ENCODE measurements around the gene HTR2B. TPM values are rescaled to one million over a fixed set of nuclear protein-coding genes. Genes with fewer than 3 reads are reported as not detected.

Gene HTR2B
- total RNA-seq, 2 donors from 2014 or later = not detected

- TF ChIP-seq CTCF (conservative IDR thresholded peaks at IDR 0.05) = no peak
- Histone ChIP-seq H3K9ac (ENCODE audit: extremely low read depth, low read length, poor library complexity, severe bottlenecking) (no peak overlapping the region), H3K4me1 (ENCODE audit: control insufficient read depth, insufficient read depth, low read length) (peaks cover 3% of the 10 kb centered on the region), H3K27me3 (ENCODE audit: control insufficient read depth, insufficient read depth, low read length, poor library complexity, severe bottlenecking) (no peaks in the 10 kb centered on the region), H3K4me3 (ENCODE audit: low read length) (no peak overlapping the region), H3K9me3 (ENCODE audit: control insufficient read depth, low read length) (no peaks in the 10 kb centered on the region), H3K27ac (ENCODE audit: low read depth, low read length) (no peak overlapping the region), H3K36me3 (ENCODE audit: control insufficient read depth, insufficient read depth, low read length) (peaks cover 30% of the 10 kb centered on the region)
- Mint-ChIP-seq H3K9me3 (no peaks in the 10 kb centered on the region), H3K36me3 (ENCODE audit: low read depth) (peaks cover 17% of the 10 kb centered on the region), H3K4me1 (no peaks in the 10 kb centered on the region), H3K27me3 (ENCODE audit: insufficient read depth) (no peaks in the 10 kb centered on the region), H3K4me3 (no peak overlapping the region), H3K27ac (no peak overlapping the region)
- DNase-seq = no peak
- 80 to 91% methylated on average over 1 of the region's 1 CpG for WGBS, 2 experiments (ENCODE audit: insufficient coverage in 1 of 2, insufficient read length in 1 of 2)
Observed at GRCh38 chr2:231134910-231135655, 10.2 kb upstream of the HTR2B start.

- Mint-ChIP-seq H3K27ac (no peak overlapping the region), H3K4me1 (no peaks in the 10 kb centered on the region), H3K36me3 (ENCODE audit: low read depth) (peaks cover 9% of the 10 kb centered on the region), H3K4me3 (no peak overlapping the region), H3K27me3 (ENCODE audit: insufficient read depth) (no peaks in the 10 kb centered on the region), H3K9me3 (no peaks in the 10 kb centered on the region)
- no peaks in the 10 kb centered on the region for H3K27me3 ChIP-seq (ENCODE audit: control insufficient read depth, insufficient read depth, low read length, poor library complexity, severe bottlenecking)
- H3K4me1 ChIP-seq (ENCODE audit: control insufficient read depth, insufficient read depth, low read length) = peaks cover 3% of the 10 kb centered on the region
- no peak overlapping the region for H3K9ac ChIP-seq (ENCODE audit: extremely low read depth, low read length, poor library complexity, severe bottlenecking)
- no peaks in the 10 kb centered on the region for H3K9me3 ChIP-seq (ENCODE audit: control insufficient read depth, low read length)
- no peak for TF ChIP-seq CTCF (conservative IDR thresholded peaks at IDR 0.05)
- no peak overlapping the region for H3K27ac ChIP-seq (ENCODE audit: low read depth, low read length)
- 100% methylated on average over 1 of the region's 1 CpG; no CpG with 5 or more reads in 1 of the 2 experiments for WGBS, 2 experiments (ENCODE audit: insufficient coverage in 1 of 2, insufficient read length in 1 of 2)
- peaks cover 15% of the 10 kb centered on the region for H3K36me3 ChIP-seq (ENCODE audit: control insufficient read depth, insufficient read depth, low read length)
- no peak for DNase-seq
- no peak overlapping the region for H3K4me3 ChIP-seq (ENCODE audit: low read length)
Observed at GRCh38 chr2:231133365-231134099, 8.7 kb upstream of the HTR2B start.

GRCh38 chr2:231132129-231132528, 7.3 kb upstream of the HTR2B start:
- WGBS, 2 experiments (ENCODE audit: insufficient coverage in 1 of 2, insufficient read length in 1 of 2) = 93% methylated on average over 1 of the region's 1 CpG; no CpG with 5 or more reads in 1 of the 2 experiments
- peaks cover 2% of the 10 kb centered on the region for H3K36me3 Mint-ChIP-seq (ENCODE audit: low read depth)
- peaks cover 3% of the 10 kb centered on the region for H3K4me1 ChIP-seq (ENCODE audit: control insufficient read depth, insufficient read depth, low read length)
- H3K36me3 ChIP-seq (ENCODE audit: control insufficient read depth, insufficient read depth, low read length) = peaks cover 10% of the 10 kb centered on the region
- no peaks in the 10 kb centered on the region for H3K4me1 Mint-ChIP-seq
- no peaks in the 10 kb centered on the region for H3K9me3 ChIP-seq (ENCODE audit: control insufficient read depth, low read length)
- H3K9ac ChIP-seq (ENCODE audit: extremely low read depth, low read length, poor library complexity, severe bottlenecking) = no peak overlapping the region
- no peak overlapping the region for H3K4me3 Mint-ChIP-seq
- H3K4me3 ChIP-seq (ENCODE audit: low read length) = no peak overlapping the region
- H3K9me3 Mint-ChIP-seq = no peaks in the 10 kb centered on the region
- H3K27me3 Mint-ChIP-seq (ENCODE audit: insufficient read depth) = no peaks in the 10 kb centered on the region
- TF ChIP-seq CTCF (conservative IDR thresholded peaks at IDR 0.05) = no peak
- no peak overlapping the region for H3K27ac ChIP-seq (ENCODE audit: low read depth, low read length)
- no peaks in the 10 kb centered on the region for H3K27me3 ChIP-seq (ENCODE audit: control insufficient read depth, insufficient read depth, low read length, poor library complexity, severe bottlenecking)
- no peak overlapping the region for H3K27ac Mint-ChIP-seq
- DNase-seq = no peak
